ENCODE measurements around the gene SLIT1.

Gene SLIT1

GRCh38 chr10:97138174-97138573, 47.6 kb downstream of the SLIT1 start:
- no peak for DNase-seq

GRCh38 chr10:97136756-97137155, 49.0 kb downstream of the SLIT1 start:
- DNase-seq, result no peak

- no peak for DNase-seq
Observed at GRCh38 chr10:97135464-97135863, 50.3 kb downstream of the SLIT1 start.

- no peak for DNase-seq
Observed at GRCh38 chr10:97134983-97135382, 50.8 kb downstream of the SLIT1 start.

- DNase-seq, result no peak
Observed at GRCh38 chr10:97134110-97134509, 51.6 kb downstream of the SLIT1 start.

- no peak for DNase-seq
Observed at GRCh38 chr10:97132273-97132672, 53.5 kb downstream of the SLIT1 start.

GRCh38 chr10:97131666-97132065, 54.1 kb downstream of the SLIT1 start:
- DNase-seq, result peak in 1 of 2 experiments; percentile 36

GRCh38 chr10:97131181-97131628, 54.6 kb downstream of the SLIT1 start:
- no peak for DNase-seq

- DNase-seq, result no peak
Observed at GRCh38 chr10:97129666-97130065, 56.1 kb downstream of the SLIT1 start.

- DNase-seq, result no peak
Observed at GRCh38 chr10:97128516-97129154, 57.1 kb downstream of the SLIT1 start.

GRCh38 chr10:97128039-97128492, 57.7 kb downstream of the SLIT1 start:
- DNase-seq, result no peak

- DNase-seq, result no peak
Observed at GRCh38 chr10:97127509-97127908, 58.2 kb downstream of the SLIT1 start.

GRCh38 chr10:97124211-97124610, 61.5 kb downstream of the SLIT1 start:
- no peak for DNase-seq

GRCh38 chr10:97123765-97124164, 62.0 kb downstream of the SLIT1 start:
- no peak for DNase-seq

GRCh38 chr10:97121041-97121440, 64.7 kb downstream of the SLIT1 start:
- no peak for DNase-seq

GRCh38 chr10:97120370-97120769, 65.4 kb downstream of the SLIT1 start:
- no peak for DNase-seq

GRCh38 chr10:97119058-97119745, 66.6 kb downstream of the SLIT1 start:
- no peak for DNase-seq

GRCh38 chr10:97117372-97117771, 68.4 kb downstream of the SLIT1 start:
- DNase-seq, result no peak

- no peak for DNase-seq
Observed at GRCh38 chr10:97116462-97117162, 69.1 kb downstream of the SLIT1 start.

- DNase-seq, result no peak
Observed at GRCh38 chr10:97115846-97116245, 69.9 kb downstream of the SLIT1 start.

GRCh38 chr10:97111615-97112014, 74.1 kb downstream of the SLIT1 start:
- no peak for DNase-seq

GRCh38 chr10:97109547-97109946, 76.2 kb downstream of the SLIT1 start:
- DNase-seq, result no peak

- no peak for DNase-seq
Observed at GRCh38 chr10:97107551-97107950, 78.2 kb downstream of the SLIT1 start.

- no peak for DNase-seq
Observed at GRCh38 chr10:97106207-97106606, 79.6 kb downstream of the SLIT1 start.
